Measurements from ENCODE around the gene TRIM52.

Gene TRIM52

DNA sequence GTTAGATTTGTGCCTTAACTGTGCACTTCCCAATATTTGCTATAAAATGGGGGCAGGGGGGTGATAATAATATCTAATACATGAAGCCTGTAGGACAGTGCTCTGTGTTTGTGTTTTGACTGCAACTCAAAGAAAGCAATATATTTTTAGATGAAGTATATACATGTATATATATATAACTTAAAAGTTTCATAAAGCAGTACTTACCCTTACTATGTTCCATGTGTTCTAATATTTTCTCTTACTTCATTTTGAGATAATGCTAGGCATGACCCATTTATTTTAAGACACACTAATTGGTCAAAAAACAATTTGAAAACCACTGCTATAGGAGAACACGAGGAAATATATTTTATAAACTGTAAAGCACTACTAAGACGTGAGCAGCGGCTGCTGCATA is 2.4 kb downstream of the TRIM52 start:
- DNase-seq (ENCODE audit: low read depth) = no peak

DNA sequence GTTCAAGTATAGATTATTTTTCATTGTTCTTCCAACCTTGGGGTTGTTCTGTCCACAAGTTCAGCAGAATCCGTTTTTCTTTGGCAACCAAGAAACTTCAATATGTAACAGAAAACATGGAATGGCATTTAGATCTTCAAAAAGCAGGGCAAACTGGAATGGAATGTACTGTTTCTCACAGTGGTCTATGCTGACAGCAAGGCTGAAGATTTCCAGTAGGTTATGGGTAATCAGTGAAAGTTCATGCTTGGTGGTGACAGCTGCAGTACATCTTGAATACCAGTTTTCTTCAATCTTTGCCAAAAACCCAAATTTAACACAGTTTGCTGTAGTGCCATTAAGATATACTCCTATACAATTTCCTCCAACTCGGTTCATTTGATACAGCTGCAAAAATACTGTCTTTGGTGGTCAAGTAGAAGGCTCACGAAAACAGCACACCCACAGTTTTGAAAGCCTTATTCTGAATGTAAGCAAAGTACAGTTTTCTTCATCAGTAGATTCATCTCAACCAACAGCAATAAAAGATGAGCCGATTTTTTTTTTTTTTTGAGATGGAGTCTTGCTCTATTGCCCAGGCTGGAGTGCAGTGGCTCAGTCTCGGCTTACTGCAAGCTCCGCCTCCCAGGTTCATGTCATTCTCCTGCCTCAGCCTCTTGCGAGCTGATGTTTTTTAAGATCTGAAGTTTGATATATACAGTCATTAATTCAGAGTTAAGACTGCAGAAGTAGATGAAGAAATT is 4.9 kb downstream of the TRIM52 start:
- DNase-seq (ENCODE audit: low read depth) = no peak

DNA sequence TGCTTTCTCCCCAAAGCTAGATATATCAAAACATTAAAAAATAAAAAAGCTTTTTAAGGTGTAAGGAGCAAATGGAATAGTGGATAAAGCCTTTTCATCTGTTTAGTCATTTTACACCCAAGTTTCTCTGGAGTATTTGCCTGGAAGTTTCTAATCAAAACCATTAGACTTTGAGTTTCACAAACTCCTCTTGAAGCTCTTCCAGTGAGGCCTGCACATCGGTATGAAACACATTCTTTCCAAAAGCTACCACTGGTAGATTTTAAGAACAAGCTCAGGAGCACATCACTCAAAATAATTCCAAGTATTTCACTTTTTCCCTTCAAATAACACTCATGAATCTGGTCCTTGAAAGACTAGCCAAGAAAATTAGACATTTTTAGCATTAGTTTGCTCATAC is 5.7 kb downstream of the TRIM52 start:
- DNase-seq (ENCODE audit: low read depth) = no peak

DNA sequence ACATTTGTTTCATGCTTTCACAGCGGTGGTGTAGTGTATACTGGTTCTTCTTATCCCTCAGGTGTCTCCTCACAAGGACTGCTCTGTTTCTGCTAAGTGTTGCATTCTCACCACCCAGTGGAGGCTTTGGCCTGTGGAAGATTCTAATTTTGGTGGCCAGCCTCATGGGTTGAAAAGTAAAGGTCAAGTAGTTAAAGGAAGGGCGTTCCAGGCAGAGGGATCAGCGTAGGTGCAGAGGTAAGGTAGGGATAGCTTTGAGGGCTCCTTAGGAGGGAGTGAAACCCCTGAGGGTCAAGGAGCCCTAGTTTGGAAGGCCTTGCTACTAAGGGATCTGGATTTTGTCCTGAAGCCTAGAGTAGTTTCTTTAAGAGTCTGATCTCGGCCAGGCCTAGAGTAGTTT is 12.7 kb downstream of the TRIM52 start:
- DNase-seq (ENCODE audit: low read depth) = no peak

DNA sequence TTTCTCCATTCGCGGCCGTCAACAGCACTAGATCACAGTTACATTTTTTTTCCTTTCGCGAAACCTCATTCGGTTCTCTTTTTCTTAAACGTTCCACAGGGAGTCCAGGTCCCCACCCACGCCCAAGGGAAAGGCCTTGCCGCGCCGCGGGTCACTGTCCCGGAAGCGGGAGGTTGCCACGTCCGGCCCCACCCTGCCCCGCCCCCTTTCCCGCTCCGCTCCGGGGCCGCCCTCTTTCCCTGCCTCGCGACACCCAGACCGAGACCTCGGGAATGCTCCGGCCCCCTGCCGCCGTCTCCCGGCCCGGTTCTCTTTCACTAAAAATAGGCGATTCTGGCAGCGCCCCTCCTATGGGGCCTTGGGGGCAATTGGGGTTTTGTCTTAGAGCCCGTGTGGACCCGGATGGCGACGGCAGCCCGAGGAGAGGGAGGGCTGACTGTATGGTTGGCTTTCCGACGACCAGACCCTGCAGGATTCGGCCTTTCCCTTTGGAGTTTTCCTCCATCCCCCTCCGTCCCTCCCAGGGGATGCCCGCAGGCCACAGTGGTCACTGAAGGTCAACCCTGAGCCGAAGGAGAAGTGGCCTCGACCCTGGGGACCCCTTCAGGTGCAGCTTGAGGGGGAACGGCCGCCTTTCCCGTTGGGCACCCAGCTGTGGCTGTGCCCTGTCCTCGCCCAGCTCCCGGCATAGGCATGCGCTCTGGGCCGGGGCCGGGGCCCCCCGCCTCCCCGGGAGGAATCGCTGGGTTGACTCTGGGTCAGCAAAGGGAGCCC is 14.5 kb downstream of the TRIM52 start:
- DNase-seq (ENCODE audit: low read depth) = peak; percentile 56

DNA sequence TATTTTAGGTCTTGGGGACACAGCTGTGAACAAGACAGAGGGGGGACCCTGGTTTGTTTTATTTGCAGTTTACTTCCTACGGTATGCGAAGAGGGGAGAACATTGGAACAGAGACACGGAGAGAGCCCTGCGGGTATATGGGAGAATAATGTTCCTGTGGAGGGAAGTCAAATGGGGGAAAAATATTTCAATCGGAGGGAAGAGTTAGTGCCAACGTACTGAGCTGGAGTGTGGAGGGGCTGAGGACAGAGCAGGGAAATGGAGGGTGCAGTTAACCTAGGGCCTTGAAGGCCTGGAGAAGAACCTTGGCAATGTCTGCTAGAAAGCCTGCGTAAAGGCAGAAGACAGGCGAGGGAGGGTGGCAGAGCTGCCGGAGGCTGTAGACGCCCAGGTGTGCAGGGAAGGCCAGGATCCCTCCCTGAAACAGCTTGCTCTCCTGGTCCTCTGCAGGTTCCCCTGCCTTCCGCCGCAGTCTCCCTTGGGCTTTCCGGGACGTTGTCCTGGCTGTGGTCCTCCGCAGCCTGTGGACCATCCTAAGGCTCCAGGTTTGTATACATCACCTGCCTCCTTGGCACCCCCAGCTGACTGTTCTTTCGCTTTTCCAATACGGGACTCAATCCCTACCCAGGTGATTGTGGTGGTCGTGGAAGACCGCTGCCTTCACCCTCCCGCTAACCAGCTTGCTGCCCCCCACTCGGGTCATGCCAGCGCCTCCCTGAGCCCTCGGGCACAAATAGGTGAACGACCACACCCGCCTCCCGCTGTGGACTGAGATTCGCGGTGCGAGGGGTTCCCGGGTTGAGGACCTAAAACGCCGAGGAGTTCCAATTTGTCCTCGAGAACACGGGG is 15.3 kb downstream of the TRIM52 start:
- DNase-seq (ENCODE audit: low read depth) = no peak

DNA sequence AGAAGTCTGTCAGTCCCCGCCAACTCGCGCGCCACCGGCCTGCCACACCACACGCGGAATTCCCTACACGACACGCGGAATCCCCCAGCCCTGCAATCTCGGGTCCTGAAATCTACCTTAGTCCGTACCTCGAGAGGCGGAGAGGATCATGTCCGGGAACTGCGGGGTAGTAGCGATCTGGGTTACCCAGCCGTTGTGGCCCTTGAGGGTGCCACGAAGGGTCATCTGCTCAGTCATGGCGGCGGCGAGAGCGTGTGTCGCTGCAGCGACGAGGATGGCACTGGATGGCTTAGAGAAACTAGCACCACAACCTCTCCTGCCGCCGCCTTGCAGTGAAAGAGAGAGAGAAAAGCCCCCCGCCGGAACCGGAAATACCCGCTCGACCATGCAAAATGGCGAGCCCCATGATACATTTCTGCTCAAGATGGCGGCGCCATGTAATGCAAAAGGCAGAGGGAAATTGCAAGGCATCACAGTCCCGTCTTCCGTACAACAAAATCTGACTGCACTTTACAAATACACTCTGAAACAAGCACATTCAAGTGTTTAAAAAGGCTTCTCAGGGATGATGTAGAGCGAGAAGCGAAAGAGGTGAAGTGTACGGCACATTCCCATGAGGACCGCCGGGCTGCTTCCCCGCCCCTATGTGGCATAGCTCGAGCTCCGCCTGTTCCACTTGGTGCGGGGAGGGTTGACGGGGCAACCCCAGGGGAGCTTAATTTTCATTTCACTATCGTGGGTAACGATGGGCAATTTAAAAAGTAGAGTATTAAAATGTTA is 17.2 kb downstream of the TRIM52 start, which contains the start of gene RACK1:
TSS of gene RACK1 (minus strand) at position 343 of the 780 bp plus-strand sequence. CDS start at position 237, 106 bp downstream.
- peak; percentile 83 for DNase-seq (ENCODE audit: low read depth)

DNA sequence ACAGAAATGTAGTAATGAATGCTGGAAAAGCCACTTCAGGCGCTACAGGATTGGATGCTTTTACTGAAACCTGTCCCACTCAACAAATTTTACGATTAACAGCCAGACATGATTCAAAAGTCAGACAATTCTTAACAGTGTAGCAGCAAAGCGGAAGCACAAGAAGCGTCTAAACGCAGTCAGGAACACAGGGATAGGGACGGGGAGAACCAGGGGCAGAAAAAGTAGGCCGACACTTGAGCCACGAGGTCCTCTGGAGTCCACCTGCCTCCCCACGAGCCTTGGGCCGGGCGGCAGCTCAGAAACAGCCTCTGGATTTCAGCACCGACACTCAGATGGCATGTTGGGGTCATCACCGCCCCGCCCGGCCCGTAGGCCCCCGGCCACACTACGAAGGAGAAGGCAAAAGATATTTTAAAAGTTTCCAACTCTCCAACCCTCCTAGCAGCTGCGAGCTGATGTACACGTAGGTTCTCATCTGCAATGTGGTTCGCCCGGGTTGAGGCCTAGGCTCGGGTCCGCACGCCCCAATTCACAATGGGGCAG is 17.9 kb downstream of the TRIM52 start:
- no peak for DNase-seq (ENCODE audit: low read depth)

DNA sequence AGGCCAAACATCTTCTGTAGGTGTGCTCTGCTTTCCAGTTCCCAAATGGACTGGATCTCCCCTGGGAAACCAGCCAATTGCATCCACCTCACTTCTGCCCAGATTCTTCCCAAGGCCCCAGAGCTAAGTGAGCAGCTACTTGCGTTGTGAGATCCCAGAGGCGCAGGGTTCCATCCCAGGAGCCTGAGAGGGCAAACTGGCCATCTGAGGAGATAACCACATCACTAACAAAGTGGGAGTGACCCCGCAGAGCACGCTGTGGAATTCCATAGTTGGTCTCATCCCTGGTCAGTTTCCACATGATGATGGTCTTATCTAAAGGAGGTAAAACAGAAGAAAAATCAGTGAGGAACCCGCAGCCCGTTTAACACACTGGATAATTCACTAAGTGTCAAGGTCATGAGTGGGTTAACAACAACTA is 18.9 kb downstream of the TRIM52 start:
- DNase-seq (ENCODE audit: low read depth) = no peak

DNA sequence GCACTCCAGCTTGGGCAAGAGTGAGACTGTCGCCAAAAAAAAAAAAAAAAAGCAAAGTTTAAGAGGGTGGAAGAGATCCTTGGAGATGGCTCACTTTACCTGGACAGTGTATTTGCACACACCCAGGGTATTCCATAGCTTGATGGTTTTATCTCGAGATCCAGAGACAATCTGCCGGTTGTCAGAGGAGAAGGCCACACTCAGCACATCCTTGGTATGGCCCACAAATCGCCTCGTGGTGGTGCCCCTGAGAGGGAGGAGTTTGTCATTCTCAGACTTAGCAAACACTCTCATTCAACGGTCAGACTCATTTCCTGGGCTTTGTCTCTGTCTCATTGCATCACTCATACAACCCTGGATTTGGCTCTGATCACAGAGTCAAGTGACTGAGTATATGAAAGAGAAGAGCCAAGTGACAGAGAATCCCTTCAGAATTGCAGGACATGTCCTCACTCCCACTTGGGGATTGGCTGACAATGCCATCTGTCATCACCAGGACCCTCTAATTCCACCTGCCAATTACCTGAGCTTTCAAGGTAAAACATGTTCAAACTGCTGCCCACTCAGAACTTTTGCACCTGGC is 19.5 kb downstream of the TRIM52 start:
- DNase-seq (ENCODE audit: low read depth) = no peak

DNA sequence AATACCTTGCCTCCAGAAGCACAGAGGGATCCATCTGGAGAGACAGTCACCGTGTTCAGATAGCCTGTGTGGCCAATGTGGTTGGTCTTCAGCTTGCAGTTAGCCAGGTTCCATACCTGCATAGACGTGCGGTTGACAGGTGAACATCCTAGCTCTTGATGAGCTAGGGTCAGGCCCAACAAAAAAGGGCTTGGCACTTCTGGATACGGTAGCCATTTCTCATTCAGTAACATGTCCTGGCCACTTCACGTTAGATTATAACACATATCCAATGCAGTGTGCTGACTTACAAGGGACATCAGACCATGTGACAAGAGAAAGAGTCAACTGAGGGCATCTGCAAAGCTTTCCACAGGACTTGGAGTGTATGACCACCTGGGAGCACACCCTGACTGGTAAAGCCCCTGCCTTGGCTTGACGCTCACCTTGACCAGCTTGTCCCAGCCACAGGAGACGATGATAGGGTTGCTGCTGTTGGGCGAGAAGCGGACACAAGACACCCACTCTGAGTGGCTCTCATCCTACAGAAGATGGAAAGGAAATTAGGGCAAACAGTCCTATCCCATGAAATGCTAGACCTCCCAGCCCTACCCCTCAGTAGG is 21.8 kb downstream of the TRIM52 start:
- DNase-seq (ENCODE audit: low read depth) = no peak

DNA sequence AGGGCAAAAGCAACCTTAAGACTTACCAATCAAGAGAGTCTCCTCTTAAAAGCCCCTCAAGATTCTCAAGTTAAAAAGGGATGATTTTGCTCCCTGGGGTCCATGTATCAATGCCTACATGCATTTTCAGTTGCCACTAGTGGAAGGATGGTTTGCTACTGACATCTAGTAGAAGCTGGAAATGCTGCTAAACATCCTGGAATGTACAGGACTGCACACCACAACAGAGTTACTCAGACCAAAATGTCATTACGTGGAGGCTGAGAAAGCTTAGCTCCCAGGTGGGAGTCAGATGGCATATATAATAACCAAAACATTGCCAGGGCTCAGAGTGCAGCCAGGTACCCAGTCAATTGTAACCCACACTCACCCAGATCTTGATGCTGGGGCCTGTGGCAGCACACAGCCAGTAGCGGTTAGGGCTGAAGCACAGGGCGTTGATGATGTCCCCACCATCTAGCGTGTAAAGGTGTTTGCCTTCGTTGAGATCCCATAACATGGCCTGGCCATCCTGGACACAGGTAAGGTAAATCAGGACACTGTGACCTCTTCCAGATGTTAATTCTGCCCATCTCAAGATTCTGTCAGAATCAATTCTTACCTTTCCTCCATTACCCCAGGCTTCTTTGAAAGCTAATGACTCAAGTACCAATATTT is 23.1 kb downstream of the TRIM52 start:
- no peak for DNase-seq (ENCODE audit: low read depth)

DNA sequence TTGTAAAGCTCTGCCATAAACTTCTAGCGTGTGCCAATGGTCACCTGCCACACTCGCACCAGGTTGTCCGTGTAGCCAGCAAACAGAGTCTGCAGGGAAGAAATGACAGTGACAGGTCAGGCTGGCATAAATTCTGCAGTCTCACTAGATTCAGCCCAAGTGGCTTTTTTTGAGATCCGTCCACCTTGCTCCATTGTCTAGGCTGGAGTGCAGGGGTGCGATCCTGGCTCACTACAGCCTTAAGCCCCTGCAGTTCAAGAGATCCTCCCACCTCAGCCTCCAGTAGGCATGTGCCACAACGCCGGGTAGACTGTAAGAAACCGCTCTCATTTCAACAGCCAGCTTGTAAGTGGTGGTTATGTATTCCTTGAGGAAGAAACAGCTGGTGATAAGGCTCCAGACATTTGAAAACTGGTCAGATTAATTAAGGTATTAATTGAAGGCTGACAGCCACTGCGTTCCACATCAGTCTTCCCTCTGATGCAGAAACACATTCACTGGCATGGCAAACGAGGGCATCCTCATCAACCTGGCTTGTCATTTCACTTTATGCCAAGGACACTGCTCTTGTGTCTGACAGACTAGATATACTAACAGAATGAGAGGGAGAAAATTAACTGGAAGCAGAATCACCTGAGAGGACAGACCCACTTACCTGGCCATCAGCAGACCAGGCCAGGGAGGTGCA is 23.8 kb downstream of the TRIM52 start:
- no peak for DNase-seq (ENCODE audit: low read depth)

DNA sequence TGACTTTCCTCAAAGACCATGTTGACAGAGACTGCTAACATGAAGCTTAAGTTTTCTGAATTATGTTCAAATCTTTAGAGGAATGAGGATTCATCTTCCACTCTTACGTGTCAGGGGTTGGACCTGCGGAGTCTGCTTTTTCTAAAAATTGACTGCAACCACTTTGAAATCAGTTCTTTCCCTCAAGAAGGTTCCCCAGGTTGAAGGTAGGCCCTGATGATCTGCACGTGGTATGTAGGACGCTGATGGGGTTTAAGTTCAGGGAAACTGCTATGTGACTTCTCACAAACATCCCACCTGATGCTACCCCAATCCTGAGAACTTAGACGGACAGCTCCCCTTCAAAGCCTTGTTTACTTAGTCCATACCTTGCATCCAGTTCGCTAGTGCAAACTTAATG is 24.5 kb downstream of the TRIM52 start:
- no peak for DNase-seq (ENCODE audit: low read depth)

DNA sequence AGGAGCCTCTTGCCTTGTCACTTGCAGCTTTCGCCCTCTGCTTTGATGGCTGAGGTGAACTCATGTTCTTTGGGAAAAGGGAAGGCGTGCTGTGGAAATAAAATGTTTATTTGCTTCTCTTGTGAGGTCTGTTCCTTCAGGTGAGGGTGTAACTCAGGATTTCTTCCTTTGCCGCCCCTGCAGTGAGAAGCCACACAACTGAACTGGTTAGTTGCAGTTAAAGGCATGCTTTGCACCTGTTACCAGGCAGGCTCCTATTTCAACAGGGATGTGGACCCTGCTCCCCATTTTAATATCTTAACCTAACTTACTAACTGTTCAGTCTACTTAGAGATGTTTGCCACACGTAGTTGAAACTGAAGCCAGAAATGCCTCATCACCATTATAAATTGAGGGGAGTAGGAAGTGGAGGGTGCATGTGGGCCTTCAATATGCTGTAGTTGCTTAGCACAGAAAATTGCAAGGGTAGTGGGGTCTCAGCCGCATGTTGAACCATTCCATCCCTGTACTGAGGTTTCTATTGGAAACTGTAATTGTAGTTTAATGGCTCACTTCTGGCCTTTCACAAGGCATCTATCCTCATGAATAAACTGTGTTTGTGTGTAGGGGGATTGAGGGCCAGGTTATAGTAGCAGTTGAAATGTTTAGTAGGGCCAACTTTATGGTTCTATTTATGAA is 25.1 kb downstream of the TRIM52 start:
- DNase-seq (ENCODE audit: low read depth) = no peak

DNA sequence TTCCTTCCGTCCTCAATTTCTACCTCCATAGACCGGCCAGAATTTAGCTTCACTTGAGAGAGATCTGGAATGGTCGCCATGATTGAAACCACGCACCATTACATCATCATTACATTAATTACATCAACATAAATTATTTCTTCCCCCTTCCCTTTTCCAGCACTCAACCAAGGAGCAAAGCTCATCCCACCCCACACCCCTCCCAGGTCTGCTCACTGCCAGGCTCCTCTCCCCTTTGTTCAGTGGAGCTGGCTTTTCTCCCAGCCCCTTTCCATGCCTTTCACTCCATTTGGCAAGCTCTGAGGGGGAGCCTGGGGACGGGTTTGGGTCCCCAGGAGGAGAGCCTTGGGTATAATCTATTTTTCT is 25.6 kb downstream of the TRIM52 start:
- no peak for DNase-seq (ENCODE audit: low read depth)

DNA sequence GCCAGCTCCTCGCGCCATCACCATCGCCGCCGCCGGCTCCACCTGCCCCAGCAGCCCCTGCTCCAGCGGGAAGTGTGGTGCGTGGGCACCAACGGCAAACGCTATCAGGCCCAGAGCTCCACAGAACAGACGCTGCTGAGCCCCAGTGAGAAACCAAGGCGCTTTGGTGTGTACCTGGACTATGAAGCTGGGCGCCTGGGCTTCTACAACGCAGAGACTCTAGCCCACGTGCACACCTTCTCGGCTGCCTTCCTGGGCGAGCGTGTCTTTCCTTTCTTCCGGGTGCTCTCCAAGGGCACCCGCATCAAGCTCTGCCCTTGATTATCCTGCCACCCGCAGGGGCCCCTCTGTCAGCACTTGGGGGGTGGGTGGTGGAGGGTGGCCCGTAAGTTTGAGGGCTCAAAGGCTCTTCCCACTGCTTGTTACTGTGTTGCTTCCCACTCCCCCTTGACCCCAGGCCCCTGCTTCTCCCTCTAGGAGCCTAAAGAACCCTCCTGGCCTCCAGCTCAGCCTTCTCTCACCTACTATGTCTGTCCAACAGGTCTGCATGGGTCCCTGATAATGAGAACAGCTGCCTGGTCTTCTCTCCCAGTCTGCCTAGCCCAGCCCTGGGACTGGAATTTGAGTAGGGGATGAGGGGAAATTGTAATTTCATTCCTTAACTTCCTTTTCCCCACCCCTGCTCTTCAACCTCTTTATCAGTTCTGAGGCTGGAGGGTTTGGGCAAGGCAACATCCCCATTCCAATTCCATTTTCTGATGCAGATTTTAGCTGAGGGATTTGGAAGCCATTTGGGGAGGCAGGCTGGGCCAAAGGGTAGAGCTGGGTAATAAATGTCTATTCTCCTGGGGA is 26.3 kb downstream of the TRIM52 start:
- no peak for DNase-seq (ENCODE audit: low read depth)
